Endothelial cell of umbilical vein (primary cell): ENCODE data around the gene ST3GAL4. TPM values are rescaled to one million over a fixed set of nuclear protein-coding genes. Genes with fewer than 3 reads are reported as not detected.

Experiments used
- BruUV-seq: library from RNA; stranded (reverse); fragments of 400-500 nt; replicated peaks from 2 replicates; lab custom pipeline; 2021; lab: Mats Ljungman, UMichigan
- CTCF ChIA-PET: fragments of 300-600, 350-600 bp; sonication (Branson Sonifier 250); formaldehyde crosslinking; loops from one replicate; lab custom pipeline; 2021; ENCODE audit warnings: antibody characterized with exemption, inconsistent platforms; lab: Charles Lee
- POLR2A ChIA-PET: fragments of 300-600, 350-600 bp; sonication (Branson Sonifier 250); formaldehyde crosslinking; loops from one replicate; lab custom pipeline; 2021; ENCODE audit warnings: antibody characterized with exemption, inconsistent platforms; lab: Charles Lee
- DNase-seq: peaks from one replicate; pipeline ENCODE4 v3.0.0-alpha.2; 2011; ENCODE audit warnings: low read depth, low spot score
- FAIRE-seq: peaks from 2 replicates; lab custom pipeline; 2011; peaks lifted over from hg19 to GRCh38; lab: Jason Lieb, UNC
- H2AFZ ChIP-seq: 2 replicates; pipeline ENCODE4 v1.6.0; 2012; ENCODE audit warnings: low read depth, low read length, control low read depth, inconsistent platforms
- H3K27ac ChIP-seq: 2 replicates; pipeline ENCODE4 v1.5.1; 2011; ENCODE audit warnings: low read depth, mild to moderate bottlenecking, control low read depth, low read length, moderate library complexity; ENCODE audit not compliant: insufficient read depth
- H3K27me3 ChIP-seq, 2 experiments: 2 replicates each; pipeline versions ENCODE4 v1.6.0 to v1.6.1; 2011; ENCODE audit warnings: low read length in 2 of 2, mixed read lengths in 1 of 2; ENCODE audit not compliant: control insufficient read depth in 2 of 2, insufficient read depth in 2 of 2
- H3K36me3 ChIP-seq, 2 experiments: 2 replicates in 1 of 2; 3 replicates in 1 of 2; pipeline ENCODE4 v1.5.1; 2011; ENCODE audit warnings: low read length in 2 of 2, mild to moderate bottlenecking in 1 of 2, moderate library complexity in 1 of 2; ENCODE audit not compliant: control insufficient read depth in 2 of 2, insufficient read depth in 2 of 2; ENCODE audit errors: extremely low read depth in 1 of 2
- H3K4me1 ChIP-seq: 3 replicates; pipeline ENCODE4 v1.5.1; 2011; ENCODE audit warnings: mild to moderate bottlenecking, low read length; ENCODE audit not compliant: control insufficient read depth, insufficient read depth; ENCODE audit errors: extremely low read depth
- H3K4me2 ChIP-seq: 2 replicates; pipeline ENCODE4 v1.6.1; 2011; ENCODE audit warnings: low read length, control low read depth, mixed read lengths; ENCODE audit not compliant: insufficient read depth
- H3K4me3 ChIP-seq, 3 experiments: fragments of 200-600 bp in 1 of 3; sonication (generic), shearing (Covaris generic) in 1 of 3; replicated peaks in 1 of 3; 2 replicates each; pipeline ENCODE4 v1.5.1; 2011 to 2016; ENCODE audit warnings: control low read depth in 3 of 3, low read length in 3 of 3, mild to moderate bottlenecking in 2 of 3, inconsistent platforms in 1 of 3, low read depth in 1 of 3, moderate library complexity in 1 of 3; ENCODE audit not compliant: insufficient read depth in 1 of 3
- H3K79me2 ChIP-seq: 2 replicates; pipeline ENCODE4 v1.6.0; 2012; ENCODE audit warnings: low read length, inconsistent platforms; ENCODE audit not compliant: control insufficient read depth, insufficient read depth
- H3K9ac ChIP-seq: replicated peaks from 2 replicates; pipeline ENCODE3; 2011; ENCODE audit warnings: low read length, control low read depth; ENCODE audit not compliant: insufficient read depth; ENCODE audit errors: extremely low read depth
- H3K9me1 ChIP-seq: replicated peaks from 3 replicates; pipeline ENCODE4 v1.6.0; 2011; ENCODE audit warnings: mild to moderate bottlenecking, low read length; ENCODE audit not compliant: control insufficient read depth, insufficient read depth; ENCODE audit errors: extremely low read depth
- H3K9me3 ChIP-seq: replicated peaks from 2 replicates; pipeline ENCODE4 v1.5.1; 2012; ENCODE audit warnings: low read length, inconsistent platforms; ENCODE audit not compliant: control insufficient read depth, insufficient read depth
- H4K20me1 ChIP-seq: replicated peaks from 2 replicates; pipeline ENCODE3; 2011; ENCODE audit warnings: mild to moderate bottlenecking, low read length; ENCODE audit not compliant: control insufficient read depth, insufficient read depth; ENCODE audit errors: extremely low read depth
- EZH2 ChIP-seq: IDR thresholded peaks from 2 replicates; pipeline ENCODE4 v1.6.1; 2012; ENCODE audit warnings: borderline replicate concordance, low read depth, mild to moderate bottlenecking, moderate library complexity, low read length, inconsistent platforms; ENCODE audit not compliant: severe bottlenecking
- FOS ChIP-seq: IDR thresholded peaks from 2 replicates; pipeline ENCODE4 v1.6.1; 2011; ENCODE audit warnings: mild to moderate bottlenecking, low read length, moderate library complexity, borderline replicate concordance; ENCODE audit not compliant: insufficient read depth
- GATA2 ChIP-seq: IDR thresholded peaks from 2 replicates; pipeline ENCODE4 v1.7.0; 2011; ENCODE audit warnings: low read depth, mild to moderate bottlenecking, moderate library complexity, mixed read lengths, low read length; ENCODE audit not compliant: insufficient read length, insufficient read depth
- JUN ChIP-seq: IDR thresholded peaks from 2 replicates; pipeline ENCODE4 v1.6.1; 2011; ENCODE audit warnings: borderline replicate concordance, low read depth; ENCODE audit not compliant: insufficient read length, insufficient read depth
- MYC ChIP-seq: IDR thresholded peaks from one replicate; pipeline ENCODE4 v1.6.1; 2011; ENCODE audit warnings: mild to moderate bottlenecking, low read depth, low read length
- POLR2A ChIP-seq: IDR thresholded peaks from 2 replicates; pipeline ENCODE4 v1.6.1; 2012; ENCODE audit warnings: low read depth, mild to moderate bottlenecking, control low read depth, low read length
- POLR2AphosphoS5 ChIP-seq: IDR thresholded peaks from 2 replicates; pipeline ENCODE4 v1.6.1; 2012; ENCODE audit warnings: low read depth, mild to moderate bottlenecking, control low read depth, low read length, moderate library complexity; ENCODE audit not compliant: insufficient read depth
- dilution Hi-C: fragments of 300-500 bp; cut with MboI; formaldehyde crosslinking; loops from one replicate; pipeline ENCODE4 v1.15.0; 2019; ENCODE audit warnings: low sequenced_read_pairs; ENCODE audit not compliant: extremely low pct_ligation_motif_present
- intact Hi-C: fragments of 100-400 bp; cut with micrococcal nuclease; formaldehyde crosslinking; loops from one replicate; pipeline ENCODE4 v1.10.0; 2022
- polyA plus RNA-seq, 4 experiments: library from polyadenylated mRNA; depleted of rRNA in 3 of 4; stranded (reverse) in 3 of 4; unstranded in 1 of 4; fragments of >200 nt; gene quantifications; 2 replicates each; pipeline versions ENCODE4 v1.2.1 to v1.2.3, GENCODE V29; 2011 to 2012; ENCODE audit warnings: missing spikeins in 1 of 4
- total RNA-seq: library from RNA; stranded (reverse); gene quantifications from 2 replicates; pipeline ENCODE4 v1.2.3, GENCODE V29; 2021
- TF ChIP-seq, protein P1 (sequence below): IDR thresholded peaks from 2 replicates; pipeline ENCODE4 v1.6.1; 2011; ENCODE audit not compliant: insufficient read depth, insufficient read length
- TF ChIP-seq, protein P2 (sequence below), 2 donors: IDR thresholded peaks; 1 replicate in 1 of 2; 2 replicates in 1 of 2; pipeline ENCODE4 v1.5.1; 2011; ENCODE audit warnings: low read length in 2 of 2, mild to moderate bottlenecking in 2 of 2, moderate library complexity in 2 of 2, control low read depth in 1 of 2, inconsistent platforms in 1 of 2, low read depth in 1 of 2; ENCODE audit not compliant: insufficient read depth in 1 of 2; ENCODE audit errors: extremely low read depth in 1 of 2

ST3GAL4 gene
- total and polyA plus RNA-seq, 2 donors (not counting 3 experiments of a cell fraction or from before 2014, with no cell fraction given), result 17.7 to 19.4 TPM

DNA sequence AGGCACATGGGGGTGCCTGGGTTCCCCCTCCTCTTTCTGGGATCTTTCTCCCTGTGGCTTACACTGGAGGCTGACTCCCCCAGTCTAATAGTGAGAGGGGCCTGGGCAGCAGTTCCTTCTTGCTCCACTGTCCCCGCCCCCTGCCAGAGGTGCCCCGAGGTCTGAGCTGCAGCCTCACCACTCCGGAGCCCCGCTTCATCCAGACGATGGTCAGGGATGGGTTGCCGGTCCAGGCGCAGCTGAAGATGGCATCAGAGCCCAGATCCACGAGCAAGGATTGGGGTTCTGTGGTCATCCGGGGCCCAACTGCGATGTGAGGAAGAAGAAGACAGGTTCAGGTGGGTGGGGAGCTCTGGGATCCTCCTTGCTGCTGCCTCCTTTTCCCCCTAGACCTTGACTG, 91.1 kb downstream of the ST3GAL4 start:
- intact Hi-C loops, result no loop called here
- Histone ChIP-seq H3K9me3 (no peaks in the 10 kb centered on the region), H3K9ac (no peak overlapping the region), H3K27me3 (no peaks in the 10 kb centered on the region), H3K4me1 (no peaks in the 10 kb centered on the region), H3K4me2 (no peak overlapping the region), H3K79me2 (no peaks in the 10 kb centered on the region), H3K4me3 (no peak overlapping the region), H3K27ac (no peak overlapping the region), H2AFZ (no peak overlapping the region), H3K9me1 (no peaks in the 10 kb centered on the region), H3K36me3 (no peaks in the 10 kb centered on the region), H4K20me1 (no peaks in the 10 kb centered on the region)
- ChIA-PET CTCF (interaction anchor here (0.8 to 10.1 kb wide), 4 partner anchors 10 to 1711 kb away, joined by 3 to 231 read pairs (median 3); no protein-coding TSS in a partner anchor), POLR2A (no interaction called here)
- TF ChIP-seq GATA2, result no peak
- no peak for TF ChIP-seq POLR2AphosphoS5
- no peak for TF ChIP-seq EZH2
- TF ChIP-seq POLR2A, result no peak
- DNase-seq, result no peak
- FAIRE-seq, result no peak
- BruUV-seq, result no TSS peak
- dilution Hi-C loops, result no loop called here

DNA sequence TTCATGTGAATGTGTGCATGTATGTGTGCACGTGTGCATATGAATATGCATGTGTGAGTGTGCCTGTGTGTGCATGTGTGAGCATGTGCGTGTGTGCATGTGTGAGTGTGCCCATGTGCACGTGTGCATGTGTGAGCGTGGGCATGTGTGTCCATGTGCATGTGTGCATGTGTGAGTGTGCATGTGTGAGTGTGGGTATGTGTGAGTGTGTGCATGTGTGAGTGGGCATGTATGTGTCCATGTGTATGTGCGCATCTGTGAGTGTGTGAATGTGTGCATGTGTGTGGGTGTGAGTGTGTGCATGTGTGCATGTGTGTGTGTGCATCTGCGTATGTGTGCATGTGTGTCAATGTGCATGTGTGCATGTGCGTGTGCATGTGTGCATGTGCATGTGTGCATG, 94.7 kb downstream of the ST3GAL4 start:
- no peaks in the 10 kb centered on the region for H4K20me1 ChIP-seq
- H2AFZ ChIP-seq, result no peak overlapping the region
- no peaks in the 10 kb centered on the region for H3K79me2 ChIP-seq
- ChIA-PET POLR2A (no interaction called here), CTCF (no interaction called here)
- FAIRE-seq (no peak), DNase-seq (no peak)
- TF ChIP-seq GATA2 (no peak), MYC (no peak), POLR2A (no peak), JUN (no peak), POLR2AphosphoS5 (no peak), FOS (no peak), EZH2 (no peak)
- TF ChIP-seq, protein P1, sequence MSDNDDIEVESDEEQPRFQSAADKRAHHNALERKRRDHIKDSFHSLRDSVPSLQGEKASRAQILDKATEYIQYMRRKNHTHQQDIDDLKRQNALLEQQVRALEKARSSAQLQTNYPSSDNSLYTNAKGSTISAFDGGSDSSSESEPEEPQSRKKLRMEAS, result no peak
- TF ChIP-seq, protein P2, sequence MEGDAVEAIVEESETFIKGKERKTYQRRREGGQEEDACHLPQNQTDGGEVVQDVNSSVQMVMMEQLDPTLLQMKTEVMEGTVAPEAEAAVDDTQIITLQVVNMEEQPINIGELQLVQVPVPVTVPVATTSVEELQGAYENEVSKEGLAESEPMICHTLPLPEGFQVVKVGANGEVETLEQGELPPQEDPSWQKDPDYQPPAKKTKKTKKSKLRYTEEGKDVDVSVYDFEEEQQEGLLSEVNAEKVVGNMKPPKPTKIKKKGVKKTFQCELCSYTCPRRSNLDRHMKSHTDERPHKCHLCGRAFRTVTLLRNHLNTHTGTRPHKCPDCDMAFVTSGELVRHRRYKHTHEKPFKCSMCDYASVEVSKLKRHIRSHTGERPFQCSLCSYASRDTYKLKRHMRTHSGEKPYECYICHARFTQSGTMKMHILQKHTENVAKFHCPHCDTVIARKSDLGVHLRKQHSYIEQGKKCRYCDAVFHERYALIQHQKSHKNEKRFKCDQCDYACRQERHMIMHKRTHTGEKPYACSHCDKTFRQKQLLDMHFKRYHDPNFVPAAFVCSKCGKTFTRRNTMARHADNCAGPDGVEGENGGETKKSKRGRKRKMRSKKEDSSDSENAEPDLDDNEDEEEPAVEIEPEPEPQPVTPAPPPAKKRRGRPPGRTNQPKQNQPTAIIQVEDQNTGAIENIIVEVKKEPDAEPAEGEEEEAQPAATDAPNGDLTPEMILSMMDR (IDR thresholded peaks at IDR 0.05; ENCODE audit: extremely low read depth in 1 of 2, insufficient read depth in 1 of 2, low read depth in 1 of 2, low read length in 2 of 2), result no peak
- intact Hi-C loops, result no loop called here
- H3K9ac ChIP-seq, result no peak overlapping the region
- no peak overlapping the region for H3K4me3 ChIP-seq
- no peaks in the 10 kb centered on the region for H3K9me1 ChIP-seq
- no peaks in the 10 kb centered on the region for H3K36me3 ChIP-seq
- no TSS peak for BruUV-seq
- H3K9me3 ChIP-seq, result no peaks in the 10 kb centered on the region
- no peaks in the 10 kb centered on the region for H3K4me1 ChIP-seq
- peaks cover 0 to 3% of the 10 kb centered on the region in 2 experiments for H3K27me3 ChIP-seq
- no peak overlapping the region for H3K4me2 ChIP-seq
- no peak overlapping the region for H3K27ac ChIP-seq
- dilution Hi-C loops, result no loop called here
